Ectodermal cell (in vitro differentiated cells): ENCODE results near the gene ARID4B.

ENCODE experiments used
- H3K27ac ChIP-seq: 2 replicates; pipeline ENCODE4 v1.7.0; 2013; ENCODE audit warnings: mild to moderate bottlenecking, low read depth, low read length; ENCODE audit not compliant: insufficient read depth, poor library complexity, severe bottlenecking
- H3K27me3 ChIP-seq: 2 replicates; pipeline ENCODE4 v1.7.0; 2013; ENCODE audit warnings: mild to moderate bottlenecking, low read length; ENCODE audit not compliant: insufficient read depth, control insufficient read depth, poor library complexity, severe bottlenecking
- H3K36me3 ChIP-seq: one replicate; pipeline ENCODE4 v1.7.0; 2013; ENCODE audit warnings: low read length; ENCODE audit not compliant: control insufficient read depth, insufficient read depth
- H3K4me1 ChIP-seq: one replicate; pipeline ENCODE4 v1.7.0; 2013; ENCODE audit warnings: low read length; ENCODE audit not compliant: control insufficient read depth, insufficient read depth
- H3K4me3 ChIP-seq: 2 replicates; pipeline ENCODE4 v1.7.0; 2013; ENCODE audit warnings: low read depth, low read length, control low read depth; ENCODE audit not compliant: insufficient read depth
- H3K9me3 ChIP-seq: 2 replicates; pipeline ENCODE4 v1.7.0; 2013; ENCODE audit warnings: mild to moderate bottlenecking, low read length, moderate library complexity; ENCODE audit not compliant: control insufficient read depth
- WGBS, 2 experiments: methylation state at CpG; one replicate each; pipeline ENCODE4 v1.1.7; 2013; ENCODE audit warnings: missing lambda C conversion rate in 2 of 2; 5-methylcytosine and 5-hydroxymethylcytosine counted together

The ARID4B gene

DNA sequence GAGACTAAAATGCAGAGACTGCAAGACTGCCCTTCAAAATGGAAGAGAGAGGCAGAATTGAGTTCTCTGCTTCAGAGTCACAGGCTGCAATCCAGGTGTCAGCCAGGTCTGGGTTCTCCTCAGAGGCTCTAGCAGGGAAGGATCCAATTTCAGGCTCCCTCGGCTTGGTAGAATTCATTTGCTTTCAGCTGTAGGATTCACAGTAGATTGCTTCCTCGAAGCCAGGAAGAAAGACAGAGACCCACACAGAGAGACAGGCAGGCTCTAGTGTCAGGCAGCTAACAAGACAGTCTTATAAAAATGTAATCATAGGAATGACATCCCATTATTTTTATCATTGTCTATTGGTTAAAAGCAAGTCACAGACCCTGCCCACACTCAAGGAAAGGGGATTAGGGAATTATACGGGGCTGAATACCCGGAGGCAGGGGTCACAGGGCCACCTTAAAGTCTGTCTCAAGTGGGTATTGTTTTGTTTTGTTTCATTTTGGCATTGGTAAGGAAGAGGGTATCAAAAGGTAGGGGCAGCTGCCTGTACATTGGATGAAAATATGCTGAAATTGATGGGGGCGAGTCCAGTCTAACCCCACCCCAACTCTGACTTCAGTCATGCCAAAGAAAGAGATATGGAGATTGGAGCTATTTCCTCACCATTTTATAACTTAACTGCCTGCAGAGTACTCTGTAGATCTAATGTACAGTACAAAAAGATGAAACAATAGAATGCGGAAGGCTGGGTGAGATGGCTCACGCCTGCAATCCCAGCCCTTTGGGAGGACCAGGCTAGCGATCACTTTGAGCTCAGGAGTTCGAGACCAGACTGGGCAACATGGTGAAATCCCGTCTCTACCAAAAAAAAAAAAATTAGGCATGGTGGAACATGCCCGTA is 29.8 kb upstream of the ARID4B start:
- 73 to 77% methylated on average over 11 of the region's 11 CpGs for WGBS, 2 experiments
- no peak overlapping the region for H3K27ac ChIP-seq
- H3K27me3 ChIP-seq = no peaks in the 10 kb centered on the region
- H3K4me1 ChIP-seq = peaks cover 2% of the 10 kb centered on the region
- no peak overlapping the region for H3K4me3 ChIP-seq
- no peaks in the 10 kb centered on the region for H3K36me3 ChIP-seq
- no peaks in the 10 kb centered on the region for H3K9me3 ChIP-seq

DNA sequence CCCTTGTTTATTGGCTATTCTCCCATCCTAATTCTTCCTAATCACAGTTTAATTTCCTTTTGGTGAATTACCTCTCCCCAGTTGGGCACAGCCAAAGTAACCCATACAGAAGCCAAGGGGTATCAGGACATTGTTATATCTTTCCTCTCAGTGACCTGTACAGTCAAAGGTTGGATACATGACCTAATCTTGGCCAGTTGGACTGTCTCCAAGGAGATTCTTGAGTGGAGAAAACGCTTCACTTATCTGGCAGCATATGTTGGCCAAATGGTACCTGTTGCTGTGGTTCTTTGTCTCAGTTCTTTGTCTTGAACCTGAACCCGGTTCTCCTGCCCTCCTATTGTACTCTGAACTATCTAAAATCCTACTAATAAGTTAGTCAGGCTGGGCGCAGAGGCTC is 23.9 kb upstream of the ARID4B start:
- Histone ChIP-seq H3K36me3 (no peaks in the 10 kb centered on the region), H3K27me3 (no peaks in the 10 kb centered on the region), H3K9me3 (no peaks in the 10 kb centered on the region), H3K4me1 (no peaks in the 10 kb centered on the region), H3K4me3 (no peak overlapping the region), H3K27ac (no peak overlapping the region)
- WGBS, 2 experiments = 76 to 77% methylated on average over 3 of the region's 3 CpGs

DNA sequence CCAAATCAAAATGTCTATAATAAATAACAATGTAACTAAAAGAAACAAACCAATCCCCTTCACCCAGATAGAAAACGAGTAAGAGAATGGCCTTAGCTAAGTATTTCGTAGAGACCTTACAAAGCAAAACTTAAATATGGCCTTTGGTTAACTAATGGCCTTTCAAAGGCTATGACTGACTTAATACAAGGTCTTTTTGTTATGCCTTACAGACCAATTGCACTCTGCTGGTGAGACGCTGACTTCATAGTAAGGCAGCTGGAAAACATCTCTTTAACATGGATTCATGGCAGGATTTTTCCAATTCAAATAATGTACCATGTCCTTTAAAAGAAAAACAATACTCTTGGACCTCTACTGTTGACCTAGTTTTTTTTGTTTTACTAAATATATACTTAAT is 23.5 kb upstream of the ARID4B start:
- H3K4me1 ChIP-seq = no peaks in the 10 kb centered on the region
- no peaks in the 10 kb centered on the region for H3K36me3 ChIP-seq
- no peak overlapping the region for H3K4me3 ChIP-seq
- WGBS, 2 experiments = 89 to 94% methylated on average over 3 of the region's 3 CpGs
- H3K9me3 ChIP-seq = no peaks in the 10 kb centered on the region
- H3K27ac ChIP-seq = no peak overlapping the region
- H3K27me3 ChIP-seq = no peaks in the 10 kb centered on the region

DNA sequence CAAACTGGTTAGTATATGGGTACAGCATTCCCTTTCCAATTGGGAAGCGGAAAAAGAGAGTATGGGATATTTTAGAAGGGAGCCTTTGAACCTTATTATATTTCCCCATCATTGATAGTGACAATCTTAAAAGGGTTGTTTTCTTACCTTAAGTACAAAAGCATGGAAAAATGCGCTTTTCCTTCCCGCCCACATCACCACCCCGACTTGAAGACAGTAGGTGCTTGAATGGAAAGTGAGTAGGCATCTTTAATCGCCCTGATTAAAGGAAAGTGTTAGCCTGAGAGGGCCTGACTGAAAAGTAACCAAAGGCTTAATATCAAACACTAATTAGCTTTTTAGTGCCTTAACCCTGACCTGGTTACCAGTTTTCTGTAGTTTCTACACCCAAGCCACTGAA is 15.7 kb upstream of the ARID4B start:
- H3K4me3 ChIP-seq = no peak overlapping the region
- WGBS, 2 experiments = 89 to 90% methylated on average over 4 to 5 of the region's 5 CpGs
- no peak overlapping the region for H3K27ac ChIP-seq
- H3K36me3 ChIP-seq = peaks cover 11% of the 10 kb centered on the region
- H3K4me1 ChIP-seq = no peaks in the 10 kb centered on the region
- no peaks in the 10 kb centered on the region for H3K9me3 ChIP-seq
- no peaks in the 10 kb centered on the region for H3K27me3 ChIP-seq

DNA sequence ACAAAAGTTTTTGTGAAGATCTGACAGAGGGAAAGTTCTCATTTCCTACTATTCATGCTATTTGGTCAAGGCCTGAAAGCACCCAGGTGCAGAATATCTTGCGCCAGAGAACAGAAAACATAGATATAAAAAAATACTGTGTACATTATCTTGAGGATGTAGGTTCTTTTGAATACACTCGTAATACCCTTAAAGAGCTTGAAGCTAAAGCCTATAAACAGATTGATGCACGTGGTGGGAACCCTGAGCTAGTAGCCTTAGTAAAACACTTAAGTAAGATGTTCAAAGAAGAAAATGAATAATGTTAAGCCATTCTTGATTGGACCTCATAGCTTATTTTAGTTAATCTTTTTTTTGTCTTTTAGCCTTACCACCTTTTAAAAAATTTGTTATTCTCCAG is 14.5 kb upstream of the ARID4B start:
- Histone ChIP-seq H3K36me3 (peaks cover 11% of the 10 kb centered on the region), H3K27ac (peak overlapping the region; percentile 27), H3K4me3 (no peak overlapping the region), H3K9me3 (no peaks in the 10 kb centered on the region), H3K27me3 (no peaks in the 10 kb centered on the region), H3K4me1 (no peaks in the 10 kb centered on the region)
- WGBS, 2 experiments = 96 to 97% methylated on average over 2 to 3 of the region's 3 CpGs

DNA sequence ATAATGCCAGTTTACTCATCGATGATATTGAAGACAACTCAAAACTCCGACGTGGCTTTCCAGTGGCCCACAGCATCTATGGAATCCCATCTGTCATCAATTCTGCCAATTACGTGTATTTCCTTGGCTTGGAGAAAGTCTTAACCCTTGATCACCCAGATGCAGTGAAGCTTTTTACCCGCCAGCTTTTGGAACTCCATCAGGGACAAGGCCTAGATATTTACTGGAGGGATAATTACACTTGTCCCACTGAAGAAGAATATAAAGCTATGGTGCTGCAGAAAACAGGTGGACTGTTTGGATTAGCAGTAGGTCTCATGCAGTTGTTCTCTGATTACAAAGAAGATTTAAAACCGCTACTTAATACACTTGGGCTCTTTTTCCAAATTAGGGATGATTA is 14.1 kb upstream of the ARID4B start:
- Histone ChIP-seq H3K4me1 (no peaks in the 10 kb centered on the region), H3K9me3 (no peaks in the 10 kb centered on the region), H3K27ac (no peak overlapping the region), H3K36me3 (peaks cover 13% of the 10 kb centered on the region), H3K27me3 (no peaks in the 10 kb centered on the region), H3K4me3 (no peak overlapping the region)
- 77 to 87% methylated on average over 6 of the region's 6 CpGs for WGBS, 2 experiments

DNA sequence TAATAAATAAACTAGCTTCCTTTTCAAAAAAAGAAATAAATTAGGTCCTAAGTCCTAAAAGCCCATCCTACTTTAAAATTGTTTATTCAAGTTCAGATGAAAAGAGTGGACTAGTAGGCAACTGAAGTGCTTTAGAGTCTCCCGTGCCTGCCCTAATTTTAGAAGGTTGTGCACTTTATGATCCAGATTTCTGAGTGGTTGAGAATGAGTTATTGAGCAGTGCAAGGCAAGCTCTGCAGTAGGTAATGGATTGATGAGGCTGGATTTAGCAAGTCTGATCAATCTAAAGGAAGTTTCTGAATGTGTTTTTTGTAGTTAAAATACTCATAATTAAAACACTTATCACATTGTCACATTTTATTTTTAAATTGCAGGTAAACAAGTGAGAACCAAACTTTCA is 13.4 kb upstream of the ARID4B start:
- peaks cover 19% of the 10 kb centered on the region for H3K36me3 ChIP-seq
- no peaks in the 10 kb centered on the region for H3K9me3 ChIP-seq
- no peaks in the 10 kb centered on the region for H3K4me1 ChIP-seq
- no peak overlapping the region for H3K4me3 ChIP-seq
- 89 to 100% methylated on average over 1 of the region's 1 CpG for WGBS, 2 experiments
- no peak overlapping the region for H3K27ac ChIP-seq
- no peaks in the 10 kb centered on the region for H3K27me3 ChIP-seq

DNA sequence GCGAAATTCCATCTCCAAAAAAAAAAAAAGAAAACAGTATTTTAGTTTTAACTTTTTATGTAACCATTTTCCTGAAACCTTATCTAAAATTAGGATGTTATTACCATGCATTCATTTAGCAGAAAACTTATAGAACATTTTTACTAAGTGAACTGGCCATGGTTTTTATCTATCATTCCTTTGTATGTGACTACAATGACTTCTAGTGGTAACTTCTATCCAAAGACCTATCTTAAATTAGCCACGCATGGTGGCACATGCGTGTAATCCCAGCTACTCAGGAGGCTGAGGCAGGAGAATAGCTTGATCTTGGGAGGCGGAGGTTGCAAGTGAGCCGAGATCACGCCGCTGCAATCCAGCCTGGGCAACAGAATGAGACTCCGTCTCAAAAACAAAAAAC is 11.8 kb upstream of the ARID4B start:
- H3K9me3 ChIP-seq = no peaks in the 10 kb centered on the region
- no peak overlapping the region for H3K4me3 ChIP-seq
- peaks cover 29% of the 10 kb centered on the region for H3K36me3 ChIP-seq
- WGBS, 2 experiments = 83 to 84% methylated on average over 7 to 8 of the region's 8 CpGs
- no peaks in the 10 kb centered on the region for H3K4me1 ChIP-seq
- H3K27ac ChIP-seq = no peak overlapping the region
- no peaks in the 10 kb centered on the region for H3K27me3 ChIP-seq

DNA sequence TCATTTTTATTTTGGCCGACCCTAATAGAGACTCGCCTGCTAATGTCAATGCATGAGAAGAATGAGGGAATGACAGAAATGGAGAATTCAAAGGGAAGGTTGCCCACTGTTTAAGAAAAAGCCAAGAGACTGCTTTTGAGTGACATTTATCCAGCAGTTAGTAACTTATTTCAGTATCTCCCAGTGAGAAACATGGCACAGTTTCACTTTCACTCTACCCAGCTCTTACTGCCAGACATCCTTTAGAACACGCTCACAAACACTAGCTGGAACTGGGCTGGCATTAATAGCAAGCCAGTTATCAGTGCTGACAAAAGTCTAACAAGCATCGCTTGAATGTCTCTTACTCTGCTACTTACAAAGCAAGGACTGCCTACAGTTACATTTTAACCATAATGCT is 8.9 kb upstream of the ARID4B start:
- Histone ChIP-seq H3K4me3 (no peak overlapping the region), H3K27ac (no peak overlapping the region), H3K27me3 (no peaks in the 10 kb centered on the region), H3K36me3 (peaks cover 18% of the 10 kb centered on the region), H3K9me3 (no peaks in the 10 kb centered on the region), H3K4me1 (no peaks in the 10 kb centered on the region)
- WGBS, 2 experiments = 96 to 99% methylated on average over 4 of the region's 4 CpGs

DNA sequence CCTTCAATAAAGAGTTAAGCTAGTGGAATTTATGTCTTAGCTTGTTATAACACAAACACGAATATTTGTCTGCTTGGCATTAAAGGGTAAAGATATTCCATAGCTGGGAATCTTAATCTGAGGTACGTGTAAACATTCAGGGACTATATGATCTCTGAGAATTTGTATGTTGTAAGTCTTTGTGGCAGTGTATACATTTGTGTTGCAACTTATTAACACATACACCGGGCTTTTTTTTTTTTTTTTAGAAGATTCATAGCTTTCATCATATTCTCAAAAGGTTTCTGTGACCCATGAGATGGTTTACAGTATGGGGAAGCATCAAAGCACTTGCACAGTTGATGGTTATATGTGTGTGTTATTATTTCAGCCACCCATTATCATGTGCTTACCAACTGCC is 3.4 kb upstream of the ARID4B start:
- Histone ChIP-seq H3K4me1 (peaks cover 14% of the 10 kb centered on the region), H3K9me3 (no peaks in the 10 kb centered on the region), H3K27ac (no peak overlapping the region), H3K27me3 (no peaks in the 10 kb centered on the region), H3K4me3 (peak overlapping the region; percentile 22), H3K36me3 (peaks cover 10% of the 10 kb centered on the region)
- 97 to 99% methylated on average over 2 of the region's 3 CpGs for WGBS, 2 experiments
